HepG2 (cell line): ENCODE measurements around the gene GPATCH8. TPM values are rescaled to one million over a fixed set of nuclear protein-coding genes. Genes with fewer than 3 reads are reported as not detected.

Source experiments
- ATAC-seq: fragments of 200-7000 bp; cut with Tn5 transposase; 3 replicates; pipeline ENCODE4 v1.9.1; 2020; ENCODE audit warnings: mild to moderate bottlenecking, moderate library complexity
- BruUV-seq: library from RNA; stranded (reverse); fragments of 400-500 nt; replicated peaks from 2 replicates; lab custom pipeline; 2021; lab: Mats Ljungman, UMichigan
- CTCF ChIA-PET: fragments of 300-600 bp; formaldehyde crosslinking; extraction: SDS; loops from one replicate; lab custom pipeline; 2021; ENCODE audit warnings: low total read pairs, inconsistent platforms, low intra/inter-chr PET ratio; lab: Yijun Ruan, JAX
- POLR2A ChIA-PET: fragments of 350-600 bp; sonication (Branson Sonifier 250); formaldehyde crosslinking; loops from one replicate; lab custom pipeline; 2020; ENCODE audit warnings: antibody characterized with exemption, inconsistent platforms; lab: Yijun Ruan, JAX
- DNase-seq: peaks from one replicate; pipeline ENCODE4 v3.0.0-alpha.2; 2015; ENCODE audit warnings: low spot score
- FAIRE-seq: peaks from 3 replicates; lab custom pipeline; 2011; peaks lifted over from hg19 to GRCh38; lab: Jason Lieb, UNC
- H2AFZ ChIP-seq: one replicate; pipeline ENCODE4 v1.6.1; 2011; ENCODE audit warnings: low read length, inconsistent platforms
- H3K27ac ChIP-seq: fragments of 300-600 bp; 3 replicates; pipeline ENCODE4 v1.8.0; 2011; ENCODE audit warnings: mixed run types, mild to moderate bottlenecking, mixed read lengths, low read length, inconsistent platforms; ENCODE audit not compliant: insufficient read depth; ENCODE audit errors: extremely low read length
- H3K27me3 ChIP-seq, 2 experiments: fragments of 200-600 bp in 1 of 2; 2 replicates in 1 of 2; 3 replicates in 1 of 2; pipeline versions ENCODE4 v1.6.0 to v1.8.0; 2011; ENCODE audit warnings: low read length in 2 of 2, mild to moderate bottlenecking in 2 of 2, moderate library complexity in 2 of 2, inconsistent platforms in 1 of 2; ENCODE audit not compliant: insufficient read depth in 2 of 2, control insufficient read depth in 1 of 2
- H3K36me3 ChIP-seq, 2 experiments: fragments of 200-600 bp in 1 of 2; replicated peaks in 1 of 2; 2 replicates in 1 of 2; 3 replicates in 1 of 2; pipeline versions ENCODE4 v1.5.1 to v1.8.0; 2011; ENCODE audit warnings: low read length in 2 of 2, inconsistent platforms in 1 of 2; ENCODE audit not compliant: insufficient read depth in 2 of 2, control insufficient read depth in 1 of 2
- H3K4me1 ChIP-seq: 2 replicates; pipeline ENCODE4 v1.5.1; 2012; ENCODE audit warnings: low read length, inconsistent platforms; ENCODE audit not compliant: insufficient read depth
- H3K4me2 ChIP-seq: 2 replicates; pipeline ENCODE4 v1.6.0; 2011; ENCODE audit warnings: low read depth, low read length, inconsistent platforms
- H3K4me3 ChIP-seq, 3 experiments: fragments of 200-600 bp in 1 of 3; sonication (generic), shearing (Covaris generic) in 1 of 3; replicated peaks in 1 of 3; 2 replicates each; pipeline ENCODE4 v1.5.1; 2011 to 2016; ENCODE audit warnings: low read length in 3 of 3, inconsistent platforms in 2 of 3, low read depth in 2 of 3, mild to moderate bottlenecking in 2 of 3, control low read depth in 1 of 3, mixed read lengths in 1 of 3; ENCODE audit not compliant: insufficient read depth in 1 of 3
- H3K79me2 ChIP-seq: one replicate; pipeline ENCODE4 v1.6.1; 2011; ENCODE audit warnings: low read length, inconsistent platforms; ENCODE audit not compliant: insufficient read depth
- H3K9ac ChIP-seq: 2 replicates; pipeline ENCODE4 v1.6.0; 2011; ENCODE audit warnings: mild to moderate bottlenecking, low read depth, low read length, inconsistent platforms; ENCODE audit not compliant: insufficient read depth
- H3K9me3 ChIP-seq: 2 replicates; pipeline ENCODE4 v1.5.1; 2012; ENCODE audit warnings: mild to moderate bottlenecking, low read length
- H4K20me1 ChIP-seq: 2 replicates; pipeline ENCODE4 v1.6.0; 2011; ENCODE audit warnings: inconsistent platforms, mild to moderate bottlenecking, low read length, moderate library complexity; ENCODE audit not compliant: insufficient read depth
- ARHGAP35 ChIP-seq: sonication (generic); formaldehyde crosslinking; IDR thresholded peaks from 2 replicates; pipeline ENCODE4 v1.9.0; 2022; ENCODE audit warnings: mild to moderate bottlenecking, inconsistent platforms, moderate library complexity, missing genetic modification reagents, borderline replicate concordance
- ARID3A ChIP-seq: IDR thresholded peaks from 2 replicates; pipeline ENCODE4 v1.6.1; 2012; ENCODE audit warnings: low read depth, low read length, improper control_type of control experiment
- ELF4 ChIP-seq: sonication (generic); formaldehyde crosslinking; IDR thresholded peaks from 2 replicates; pipeline ENCODE4 v1.5.0; 2020; ENCODE audit warnings: missing genetic modification reagents, mild to moderate bottlenecking, moderate library complexity, borderline replicate concordance
- GATAD2A ChIP-seq: IDR thresholded peaks from 2 replicates; pipeline ENCODE4 v1.6.1; 2016
- NBN ChIP-seq: fragments of 450-650 bp; conservative IDR thresholded peaks from 2 replicates; pipeline ENCODE4 v1.6.1; 2017
- RBFOX2 ChIP-seq: fragments of 200-400 bp; formaldehyde crosslinking; IDR thresholded peaks from 2 replicates; pipeline ENCODE4 v1.6.1; 2017; ENCODE audit warnings: low read depth, mild to moderate bottlenecking, low read length
- SALL2 ChIP-seq: sonication (generic); formaldehyde crosslinking; IDR thresholded peaks from 2 replicates; pipeline ENCODE4 v1.8.1; 2023; ENCODE audit warnings: mild to moderate bottlenecking, missing genetic modification reagents, inconsistent platforms
- SRSF1 ChIP-seq: fragments of 200-400 bp; formaldehyde crosslinking; optimal IDR thresholded peaks from 2 replicates; pipeline ENCODE3; 2017; ENCODE audit warnings: mild to moderate bottlenecking, low read depth, low read length, moderate library complexity
- THAP11 ChIP-seq: IDR thresholded peaks from 2 replicates; pipeline ENCODE4 v1.6.1; 2016; ENCODE audit warnings: missing biosample characterization, missing genetic modification reagents
- ZNF333 ChIP-seq: sonication (generic); formaldehyde crosslinking; IDR thresholded peaks from 2 replicates; pipeline ENCODE4 v1.4.0; 2020; ENCODE audit warnings: mild to moderate bottlenecking, missing genetic modification reagents, borderline replicate concordance
- ZNF382 ChIP-seq: sonication (generic); formaldehyde crosslinking; IDR thresholded peaks from 2 replicates; pipeline ENCODE4 v1.5.0; 2020; ENCODE audit warnings: missing genetic modification reagents, mild to moderate bottlenecking, borderline replicate concordance
- ZNF652 ChIP-seq: IDR thresholded peaks from 2 replicates; pipeline ENCODE4 v1.6.1; 2016; ENCODE audit warnings: low read depth, borderline replicate concordance
- ZNF782 ChIP-seq: sonication (generic); formaldehyde crosslinking; IDR thresholded peaks from 2 replicates; pipeline ENCODE4 v1.4.0; 2020; ENCODE audit warnings: missing genetic modification reagents, mild to moderate bottlenecking, borderline replicate concordance
- WGBS: methylation state at CpG from one replicate; pipeline ENCODE4 v1.1.6; 2017; ENCODE audit warnings: low lambda C conversion rate; 5-methylcytosine and 5-hydroxymethylcytosine counted together
- in situ Hi-C: cut with HindIII; loops from 2 replicates; pipeline ENCODE4 v1.10.0; 2017; ENCODE audit warnings: low pct_unique_long_range_greater_than_20kb; ENCODE audit not compliant: extremely low pct_ligation_motif_present
- intact Hi-C: fragments of 100-400 bp; cut with micrococcal nuclease; formaldehyde crosslinking; loops from one replicate; pipeline ENCODE4 v1.10.0; 2022; ENCODE audit not compliant: unreplicated experiment
- polyA plus RNA-seq, 8 experiments: library from polyadenylated mRNA; depleted of rRNA in 3 of 8; stranded (reverse) in 7 of 8; unstranded in 1 of 8; fragments of >200 nt; fragmentation: Illumina TruSeq in 4 of 8; extraction: Trizol in 4 of 8; gene quantifications; 2 replicates each; pipeline versions ENCODE4 v1.2.1 to v1.2.3, GENCODE V29; 2011 to 2016; ENCODE audit warnings: low read depth in 4 of 8, missing spikeins in 1 of 8, mixed read lengths in 1 of 8; ENCODE audit not compliant: insufficient read depth in 1 of 8
- total RNA-seq, 5 experiments: library from RNA; depleted of rRNA; stranded (reverse); fragments of >200 nt; fragmentation: Illumina TruSeq; extraction: Trizol; gene quantifications; 2 replicates each; pipeline ENCODE4 v1.2.3, GENCODE V29; 2016; ENCODE audit warnings: low read depth in 1 of 5
- TF ChIP-seq, protein P1 (sequence below): sonication (generic); formaldehyde crosslinking; IDR thresholded peaks from 2 replicates; pipeline ENCODE4 v1.5.0; 2020; ENCODE audit warnings: missing genetic modification reagents, mild to moderate bottlenecking, borderline replicate concordance

The GPATCH8 gene
- total and polyA plus RNA-seq, 2 of the 13 experiments (the other 11 are each of a cell fraction or from before 2014, with no cell fraction given): 20.7 to 21.5 TPM

DNA sequence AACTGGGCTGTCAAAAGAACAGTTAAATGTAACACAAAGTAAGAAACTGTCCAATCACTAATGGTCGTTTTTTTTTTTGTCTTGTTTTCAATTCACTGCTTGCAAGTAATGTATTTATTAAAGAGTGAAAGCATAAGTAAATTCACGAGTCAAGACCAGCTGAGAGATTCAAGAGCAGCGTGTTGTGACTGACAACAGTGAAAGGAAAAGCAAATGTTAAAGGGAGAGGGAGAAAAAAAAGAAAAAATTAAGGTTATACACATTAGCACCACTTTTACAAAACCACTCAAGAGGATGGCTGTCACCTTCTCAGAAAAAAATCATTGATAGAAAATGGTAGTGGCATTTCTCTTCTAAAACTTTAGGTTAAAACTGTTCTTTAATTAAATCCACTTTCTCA lies 36.1 kb downstream of the GPATCH8 start:
- Histone ChIP-seq H3K27me3 (no peaks in the 10 kb centered on the region), H3K79me2 (peaks cover 52% of the 10 kb centered on the region), H3K9me3 (no peaks in the 10 kb centered on the region), H3K4me2 (no peak overlapping the region), H3K4me3 (no peak overlapping the region), H4K20me1 (peaks cover 4% of the 10 kb centered on the region; the same call in 1 of the 2 replicates), H3K27ac (no peak overlapping the region), H3K36me3 (peaks cover 2 to 5% of the 10 kb centered on the region in 2 experiments), H3K4me1 (peaks cover 23% of the 10 kb centered on the region), H3K9ac (no peak overlapping the region), H2AFZ (no peak overlapping the region)
- intact Hi-C loops (loop anchor here (5.0 kb wide), 1 partner anchor 35 kb away; the partner anchor contains the start of gene GPATCH8), in situ Hi-C loops (no loop called here)
- ATAC-seq (no peak), FAIRE-seq (no peak), DNase-seq (no peak)
- no TSS peak for BruUV-seq
- TF ChIP-seq RBFOX2 (no peak), ARID3A (no peak), GATAD2A (CRISPR knock-in tag) (no peak), THAP11 (CRISPR knock-in tag) (no peak)
- 72% methylated on average over 3 of the region's 3 CpGs for WGBS
- ChIA-PET POLR2A (interaction anchor here (0.7 kb wide), 1 partner anchor 142 kb away, joined by 3 read pairs; no protein-coding TSS in a partner anchor), CTCF (no interaction called here)

DNA sequence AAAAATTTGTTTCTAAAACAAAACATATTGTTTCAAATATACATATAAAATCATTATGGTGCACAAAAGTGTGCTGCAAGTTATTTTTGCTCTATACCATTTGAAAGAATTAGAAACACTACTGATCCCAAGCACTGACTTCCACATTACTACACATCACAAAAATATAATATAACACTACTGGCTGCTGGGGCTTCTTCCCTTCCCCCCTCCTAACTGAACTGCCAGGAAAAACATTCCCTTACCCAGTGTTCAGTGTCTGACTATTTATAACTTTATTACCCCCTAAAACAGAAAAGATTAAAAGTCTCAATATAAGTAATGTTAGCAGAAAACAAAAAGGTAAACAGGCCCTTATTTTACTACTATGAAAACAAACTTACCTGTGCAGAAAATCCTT lies 36.9 kb downstream of the GPATCH8 start:
- Histone ChIP-seq H3K79me2 (peaks cover 52% of the 10 kb centered on the region), H3K9me3 (no peaks in the 10 kb centered on the region), H3K9ac (no peak overlapping the region), H3K27me3 (no peaks in the 10 kb centered on the region), H3K27ac (no peak overlapping the region), H3K4me1 (peaks cover 30% of the 10 kb centered on the region), H4K20me1 (peaks cover 4% of the 10 kb centered on the region; the same call in 1 of the 2 replicates), H2AFZ (no peak overlapping the region), H3K4me2 (no peak overlapping the region), H3K4me3 (no peak overlapping the region), H3K36me3 (peaks cover 3 to 5% of the 10 kb centered on the region in 2 experiments)
- ATAC-seq: no peak
- CTCF ChIA-PET: no interaction called here
- POLR2A ChIA-PET: no interaction called here
- intact Hi-C loops (loop anchor here (5.0 kb wide), 1 partner anchor 36 kb away; the partner anchor contains the start of gene GPATCH8), in situ Hi-C loops (no loop called here)
- no peak for DNase-seq
- no peak for FAIRE-seq
- BruUV-seq: no TSS peak
- TF ChIP-seq, protein P1, sequence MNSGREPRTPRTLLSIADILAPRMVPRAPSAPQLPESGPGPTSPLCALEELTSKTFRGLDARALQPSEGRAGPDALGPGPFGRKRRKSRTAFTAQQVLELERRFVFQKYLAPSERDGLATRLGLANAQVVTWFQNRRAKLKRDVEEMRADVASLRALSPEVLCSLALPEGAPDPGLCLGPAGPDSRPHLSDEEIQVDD: no peak
- TF ChIP-seq ZNF782 (CRISPR knock-in tag): no peak
- no peak for TF ChIP-seq ZNF333 (CRISPR knock-in tag)
- no peak for TF ChIP-seq SALL2 (CRISPR knock-in tag)
- no peak for TF ChIP-seq ELF4 (CRISPR knock-in tag)
- no peak for TF ChIP-seq SRSF1
- TF ChIP-seq ZNF652: no peak
- TF ChIP-seq ZNF382 (CRISPR knock-in tag): no peak
- no peak for TF ChIP-seq ARHGAP35 (CRISPR knock-in tag)
- TF ChIP-seq NBN: no peak
